COLO668 (cell line): ENCODE data around the gene ITGA1.
"Not testable (repeated sequence)": the region's sequence is repeated elsewhere in the genome, so short reads cannot be mapped to it uniquely, and the experiment has no call there.

Experiments
- DNase-seq: peaks from one replicate; lab custom pipeline; 2025; ENCODE audit not compliant: unreplicated experiment; lab: John Stamatoyannopoulos, UW

Gene ITGA1

DNA sequence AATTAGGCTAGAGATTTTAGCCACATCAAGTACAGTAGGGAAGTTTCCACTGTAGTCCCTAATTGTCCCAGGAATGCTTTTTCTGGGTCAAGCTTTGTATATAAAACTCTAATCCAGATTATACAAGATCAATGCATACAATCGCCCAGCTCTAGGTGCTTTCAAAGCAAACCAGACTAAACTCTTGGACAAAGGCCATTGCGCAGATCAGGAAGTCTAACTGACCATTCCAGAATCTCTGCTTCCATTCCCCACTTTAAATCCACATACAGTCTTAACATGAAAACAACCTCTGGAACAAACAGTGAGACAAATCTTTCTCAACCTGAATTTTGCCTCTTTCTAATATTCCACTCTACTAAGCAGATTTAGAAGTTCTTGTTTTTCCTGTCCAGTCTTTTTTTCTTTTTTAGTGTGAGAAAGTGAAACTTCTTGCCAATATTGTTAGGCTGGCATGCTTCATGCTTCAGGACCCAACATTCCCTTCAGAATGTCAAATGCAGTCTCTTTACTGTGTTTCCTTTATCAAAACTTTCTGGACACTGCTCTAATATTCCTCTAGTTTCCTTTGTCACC is 76.1 kb downstream of the ITGA1 start:
- no peak for DNase-seq

DNA sequence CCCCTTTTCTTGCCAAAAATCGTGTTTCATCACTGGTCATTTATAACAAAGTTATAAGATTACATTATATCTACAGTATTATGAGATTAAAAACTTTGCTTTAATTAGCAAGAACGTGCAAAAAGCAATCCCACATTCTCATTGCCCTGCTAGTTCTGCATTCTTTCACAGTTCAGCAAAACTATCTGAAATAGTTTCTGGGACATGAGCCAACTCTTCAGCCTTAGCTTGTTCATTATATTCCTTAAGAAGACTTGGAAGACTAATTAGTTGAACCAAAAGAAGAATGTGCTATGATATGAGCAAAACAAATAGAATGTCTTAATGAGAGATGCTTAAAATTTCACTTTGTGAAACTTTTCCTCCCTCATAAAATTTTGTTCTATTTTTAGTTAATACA is 76.7 kb downstream of the ITGA1 start:
- no peak for DNase-seq

DNA sequence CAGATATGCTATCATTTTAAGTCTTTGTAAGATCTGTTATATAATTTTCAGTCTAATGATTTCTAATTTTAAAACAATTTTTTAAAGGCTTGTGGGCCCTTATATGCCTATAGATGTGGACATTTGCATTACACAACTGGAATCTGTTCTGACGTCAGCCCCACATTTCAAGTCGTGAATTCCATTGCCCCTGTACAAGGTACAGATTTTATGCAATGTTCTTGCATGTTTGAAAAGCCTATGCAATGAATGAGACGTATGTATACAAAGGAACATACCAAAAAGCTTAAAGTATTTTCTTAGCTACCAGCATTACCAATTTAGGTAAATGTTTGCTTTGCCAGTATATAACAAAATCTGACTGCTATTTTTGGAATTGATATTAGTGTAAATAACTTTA is 77.2 kb downstream of the ITGA1 start:
- no peak for DNase-seq

DNA sequence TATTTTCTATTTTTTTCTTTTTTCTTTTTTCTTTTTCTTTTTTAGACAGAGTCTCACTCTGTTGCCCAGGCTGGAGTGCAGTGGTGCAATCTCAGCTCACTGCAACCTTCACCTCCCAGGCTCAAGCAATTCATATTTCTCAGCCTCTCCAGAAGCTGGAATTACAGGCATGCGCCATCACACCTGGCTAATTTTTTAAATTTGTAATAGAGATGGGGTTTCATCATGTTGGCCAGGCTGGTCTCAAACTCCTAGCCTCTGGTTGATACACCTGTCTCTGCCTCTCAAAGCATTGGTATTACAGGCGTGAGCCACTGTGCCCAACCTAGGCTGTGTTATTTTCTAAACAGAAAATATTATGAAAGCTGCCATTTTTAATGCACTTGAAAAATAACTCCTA is 78.3 kb downstream of the ITGA1 start:
- not testable (repeated sequence) for DNase-seq

DNA sequence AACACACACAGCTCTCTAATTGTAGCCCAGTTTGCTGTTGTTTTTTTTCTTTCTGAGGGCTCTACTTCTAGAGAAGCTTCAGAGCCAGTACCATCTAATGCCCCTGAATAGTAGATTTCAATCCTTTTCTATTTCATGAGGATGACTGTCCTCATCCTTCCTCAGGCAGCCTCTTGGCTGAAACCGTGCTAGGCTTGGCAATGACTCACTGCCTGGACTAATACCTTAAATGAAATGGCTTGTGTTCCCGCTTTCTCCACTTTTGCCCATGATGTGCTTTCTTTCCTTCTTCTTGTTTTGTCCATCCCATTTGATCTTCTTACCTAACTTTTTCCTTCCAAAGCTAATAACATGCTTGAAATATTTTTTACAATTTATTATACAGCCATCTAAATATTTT is 80.1 kb downstream of the ITGA1 start:
- DNase-seq: no peak

DNA sequence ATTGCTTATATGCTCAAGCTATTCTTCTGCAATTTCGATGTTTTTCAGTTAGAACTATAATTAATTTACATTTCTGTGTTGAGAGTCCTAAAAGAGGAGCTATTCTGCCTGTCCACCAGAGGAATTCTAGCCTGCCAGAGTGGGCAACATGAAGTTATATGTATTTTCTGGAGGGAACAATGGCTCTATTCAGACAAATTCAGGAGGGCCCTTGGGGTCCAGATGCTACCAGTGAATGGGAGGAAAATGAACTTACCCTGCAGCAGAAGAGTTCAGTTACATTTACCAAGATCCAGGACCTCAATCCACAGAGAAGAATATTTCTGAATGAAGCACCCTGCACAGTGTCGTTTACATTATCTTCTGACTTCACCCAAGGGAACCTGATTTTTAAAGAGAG is 80.7 kb downstream of the ITGA1 start:
- no peak for DNase-seq

DNA sequence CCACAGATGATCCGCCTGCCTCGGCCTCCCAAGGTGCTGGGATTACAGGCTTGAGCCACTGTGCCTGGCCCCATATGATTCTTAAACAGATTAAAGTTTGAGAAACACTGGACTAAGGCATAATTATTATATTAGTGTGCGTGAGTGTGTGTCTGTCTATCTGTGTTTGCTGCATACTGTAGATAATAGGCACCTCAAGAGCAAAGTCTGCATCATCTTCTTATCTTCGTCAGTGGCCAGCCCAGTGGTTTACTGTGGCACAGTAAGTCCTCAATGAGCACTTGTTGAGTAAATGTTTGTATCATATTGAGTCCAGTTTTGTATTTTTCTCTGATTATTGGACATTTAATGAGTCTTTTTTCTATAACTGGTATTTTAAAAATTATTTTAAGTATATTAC is 81.7 kb downstream of the ITGA1 start:
- DNase-seq: no peak

DNA sequence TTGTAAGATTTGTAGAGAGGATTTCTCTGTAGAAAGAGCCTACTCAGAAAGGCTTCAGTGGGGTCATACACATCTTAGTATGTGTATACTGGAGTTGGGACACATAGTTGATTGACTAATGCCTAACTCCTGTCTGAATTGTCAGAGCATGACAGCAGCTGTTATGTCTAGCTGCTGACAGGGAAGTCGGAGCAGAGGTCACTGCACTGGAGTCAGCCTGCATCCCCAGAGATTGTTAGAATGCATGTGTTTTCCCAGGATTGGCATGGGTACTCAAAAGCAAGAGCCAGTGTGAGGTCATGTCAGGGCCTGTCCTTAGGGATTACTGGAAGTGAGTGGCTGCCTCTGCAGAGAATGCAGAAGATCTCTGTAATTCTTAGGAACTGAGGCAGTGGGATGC is 82.7 kb downstream of the ITGA1 start:
- no peak for DNase-seq

DNA sequence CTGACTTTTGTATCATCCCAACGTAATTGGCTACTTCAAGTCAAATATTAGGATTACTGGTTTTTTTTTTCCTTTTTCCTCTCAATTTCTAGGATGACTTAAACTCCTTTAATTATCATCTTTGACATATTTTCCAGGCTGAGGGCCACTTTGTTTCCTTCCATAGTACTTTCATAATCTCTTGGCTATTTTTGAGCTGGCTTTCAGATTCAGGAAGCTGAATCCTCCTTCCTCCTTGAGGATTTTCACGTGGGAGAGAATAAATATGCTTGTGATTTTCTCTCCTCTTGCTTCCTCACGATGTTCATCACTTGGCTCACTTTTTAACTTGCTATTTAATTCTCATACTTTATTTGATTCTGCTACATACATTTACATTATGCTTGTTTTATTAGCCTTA is 88.1 kb downstream of the ITGA1 start:
- no peak for DNase-seq

DNA sequence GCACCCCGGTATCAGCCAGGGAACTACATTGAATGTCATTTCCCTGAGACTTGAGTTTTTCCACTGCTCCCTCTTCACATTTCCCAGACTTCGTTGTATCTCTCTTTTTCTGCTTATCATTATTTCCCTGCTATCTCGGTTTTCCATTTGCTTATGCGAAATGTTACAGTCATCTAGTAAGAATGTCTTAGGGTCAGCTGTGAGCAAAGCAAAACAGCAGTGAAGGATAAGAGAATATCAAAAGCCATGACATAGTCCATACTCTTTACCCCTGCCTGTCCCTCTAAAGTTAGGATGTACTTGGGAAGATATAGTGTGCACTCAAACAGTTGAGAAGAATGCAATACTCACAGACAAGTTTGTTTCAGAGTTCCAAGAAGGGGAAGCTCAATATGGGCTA is 88.7 kb downstream of the ITGA1 start:
- no peak for DNase-seq

DNA sequence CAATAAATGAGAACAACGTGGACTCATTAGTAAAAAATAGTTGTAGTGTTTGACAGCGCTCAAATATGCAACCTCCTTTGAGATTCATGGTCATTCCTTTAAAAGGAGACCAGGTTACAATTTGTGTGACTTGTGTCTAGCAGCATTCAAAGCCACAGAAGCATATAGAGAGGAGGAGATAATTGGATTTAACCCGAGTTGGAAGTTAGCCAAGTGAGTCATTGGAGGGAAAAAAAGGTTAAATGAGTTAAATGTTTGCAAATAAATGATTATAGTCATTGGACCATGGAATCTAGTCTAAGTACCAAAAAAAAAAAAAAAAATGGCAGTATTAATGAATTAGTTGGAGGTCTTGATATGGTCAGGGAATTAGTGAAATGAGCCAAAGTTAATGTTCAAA is 90.9 kb downstream of the ITGA1 start:
- DNase-seq: no peak

DNA sequence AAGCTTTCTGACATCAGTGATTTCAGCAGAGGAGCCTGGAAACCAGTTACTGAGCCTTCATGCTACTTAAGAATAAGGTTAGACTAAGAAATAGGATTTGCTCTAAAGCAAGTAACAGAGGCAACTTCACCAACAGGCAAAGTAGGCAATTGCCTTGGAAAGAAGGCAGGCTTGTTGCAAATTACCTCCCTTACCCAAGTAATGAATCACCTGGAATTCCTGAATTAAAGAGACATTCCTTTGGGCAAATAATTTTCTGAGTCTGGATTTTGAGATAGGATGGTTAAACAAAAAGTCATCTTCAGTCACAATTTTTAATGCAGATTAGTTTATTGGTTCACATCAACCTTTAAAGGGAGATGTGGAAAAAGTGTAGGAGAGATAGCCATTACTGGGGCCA is 92.8 kb downstream of the ITGA1 start:
- DNase-seq: no peak

DNA sequence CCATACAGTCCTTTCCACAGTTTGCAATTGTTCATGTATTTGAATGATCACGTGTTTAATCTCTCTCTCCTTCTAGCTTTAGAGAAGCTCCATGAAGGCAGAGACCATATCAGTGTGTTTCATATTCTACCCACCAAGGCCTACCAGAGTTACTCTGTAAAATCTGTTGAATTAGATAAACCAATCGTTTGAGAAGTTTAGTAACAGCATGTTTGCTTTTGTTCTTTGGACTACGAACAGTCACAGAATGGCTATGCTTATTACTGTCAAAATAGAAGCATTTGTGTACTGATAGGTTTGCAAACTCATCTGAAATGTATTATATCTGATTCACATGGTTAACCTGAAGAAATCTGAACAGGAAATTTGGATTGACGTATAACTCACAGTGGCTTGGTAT is 93.8 kb downstream of the ITGA1 start:
- no peak for DNase-seq

DNA sequence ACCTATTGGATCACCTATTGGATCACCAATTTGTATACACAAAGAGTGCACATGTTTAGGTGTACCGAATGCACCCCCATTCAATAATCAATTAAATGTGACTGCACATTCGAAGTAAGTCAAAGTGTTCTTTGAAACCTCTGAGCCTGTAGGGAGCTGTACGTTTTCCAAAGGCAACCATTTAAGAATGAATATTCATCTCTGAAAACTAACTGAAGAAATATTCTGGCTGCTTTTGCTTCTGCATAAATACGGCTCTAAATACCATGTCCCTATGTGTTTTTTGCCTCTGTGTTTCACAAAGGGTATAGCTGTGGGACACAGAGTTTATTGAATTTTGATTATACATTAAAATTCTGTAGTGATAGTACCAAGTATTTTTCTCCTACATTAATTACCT is 95.4 kb downstream of the ITGA1 start:
- no peak for DNase-seq

DNA sequence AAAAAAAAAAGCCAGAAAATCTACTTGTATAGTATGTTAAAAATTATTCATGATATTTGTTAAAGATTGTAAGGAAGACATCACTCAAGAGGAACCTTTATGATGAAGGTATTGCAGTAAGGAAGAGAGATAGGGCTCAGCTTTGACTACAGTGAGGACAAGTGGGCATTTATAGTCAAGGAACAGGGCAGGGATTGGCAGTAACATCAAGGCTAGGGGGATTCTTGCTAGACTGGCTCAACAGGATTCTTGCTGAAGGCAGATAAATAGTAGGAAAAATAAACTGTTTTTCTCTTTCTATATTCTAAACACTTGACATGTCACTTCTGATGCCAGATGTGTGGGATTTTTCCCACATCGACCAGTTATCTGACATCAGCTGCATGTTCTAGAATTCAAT is 96.7 kb downstream of the ITGA1 start:
- no peak for DNase-seq

DNA sequence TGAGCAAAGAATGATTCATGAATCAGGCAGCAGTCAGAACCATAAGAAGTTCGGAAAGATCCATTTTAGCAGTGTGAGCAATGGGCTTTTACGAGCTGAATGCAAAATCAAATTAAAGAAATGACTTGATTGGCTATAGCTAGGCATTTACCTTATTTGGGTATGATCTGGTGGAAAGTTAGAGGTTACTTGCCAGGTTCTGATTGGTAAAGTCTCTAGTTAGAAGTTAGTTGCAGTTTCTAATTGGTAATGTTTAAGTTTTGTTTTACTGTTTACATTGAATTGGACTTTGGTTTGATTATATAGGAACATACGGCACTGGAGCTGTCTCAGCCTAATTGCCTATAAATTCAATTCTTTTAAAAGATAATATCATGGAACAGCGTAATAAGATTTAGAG is 97.9 kb downstream of the ITGA1 start:
- DNase-seq: no peak

DNA sequence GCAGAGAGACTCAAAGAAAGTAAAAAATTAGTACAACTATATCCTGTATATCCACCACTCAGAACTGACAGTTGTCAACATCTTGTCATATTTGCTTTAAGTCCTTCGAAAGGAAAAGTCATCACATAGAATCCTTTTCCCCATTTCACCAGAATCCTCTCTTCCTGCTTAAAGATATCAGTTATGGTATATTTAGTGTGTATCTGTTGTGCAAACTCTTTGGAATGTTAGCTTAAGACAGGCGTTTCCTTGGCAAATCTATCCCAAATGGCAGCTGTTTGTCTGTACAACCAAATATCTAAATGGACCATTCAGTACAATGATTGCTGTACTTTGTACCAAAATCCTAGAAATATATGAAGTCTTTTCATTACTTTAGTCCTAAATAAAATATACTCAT is 98.5 kb downstream of the ITGA1 start:
- DNase-seq: no peak

DNA sequence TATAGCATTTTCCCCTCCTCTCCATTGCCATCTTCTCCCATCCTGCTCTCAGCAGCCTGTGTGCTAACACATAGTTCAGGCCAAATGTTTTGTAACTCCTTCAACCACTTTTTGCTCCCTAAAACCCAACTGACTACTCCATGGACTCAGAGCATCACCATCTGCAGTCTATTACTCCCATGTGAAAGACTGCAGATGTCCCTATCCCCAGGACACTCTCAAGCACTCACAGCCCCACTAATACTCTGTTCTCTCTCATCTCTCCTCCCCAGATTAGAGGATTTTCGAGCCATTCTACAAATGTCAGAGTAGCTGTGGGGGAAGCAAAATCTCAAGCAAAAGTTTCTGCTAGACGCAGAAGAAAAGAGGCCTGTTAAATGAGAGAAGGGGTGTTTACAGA is 99.3 kb downstream of the ITGA1 start:
- DNase-seq: no peak

DNA sequence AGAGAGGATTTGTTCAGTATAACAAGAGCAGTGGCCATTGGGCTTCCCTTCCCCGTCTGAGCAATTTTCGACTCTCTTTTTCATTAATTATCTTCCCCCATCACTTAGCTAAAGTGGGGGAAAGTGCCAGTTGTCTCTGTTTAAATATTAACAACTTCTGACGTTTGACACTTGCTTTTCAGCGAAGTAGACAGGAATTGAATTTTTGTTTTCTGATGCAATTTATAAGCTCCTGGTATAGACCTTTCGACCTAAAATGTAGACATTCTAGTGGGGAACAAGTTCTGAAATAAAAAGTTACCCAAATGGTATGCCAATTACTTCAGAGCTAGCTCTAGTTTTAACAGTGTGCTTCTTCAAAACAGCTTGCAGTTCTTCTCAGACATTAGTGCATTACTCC is 100.6 kb downstream of the ITGA1 start:
- DNase-seq: no peak

DNA sequence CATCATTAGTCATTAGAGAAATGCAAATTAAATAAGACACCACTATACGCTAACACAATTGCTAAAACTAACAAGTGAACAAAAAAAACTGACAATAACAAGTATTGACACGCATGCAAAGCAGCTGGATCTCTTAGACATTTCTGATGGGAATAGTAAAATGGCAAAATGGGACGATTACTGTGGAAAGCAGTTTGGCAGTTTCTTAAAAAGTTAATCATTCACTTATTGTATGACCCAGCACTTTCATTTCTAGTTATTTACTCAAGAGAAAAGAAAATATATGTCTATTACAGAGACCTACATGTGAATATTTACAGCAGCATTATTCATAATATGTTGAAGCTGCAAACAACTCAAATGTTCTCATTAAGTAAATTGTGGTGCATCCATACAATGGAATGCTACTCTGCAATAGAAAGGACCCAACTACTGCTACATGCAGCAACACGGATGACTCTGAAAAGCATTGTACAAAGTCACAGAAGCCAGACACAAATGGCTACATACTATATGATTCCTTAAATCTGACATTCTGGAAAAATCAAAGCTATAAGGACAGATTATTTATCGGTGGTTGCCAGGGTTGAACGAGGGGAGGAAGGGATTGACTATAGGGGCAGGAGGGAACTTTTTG is 104.6 kb downstream of the ITGA1 start:
- no peak for DNase-seq

DNA sequence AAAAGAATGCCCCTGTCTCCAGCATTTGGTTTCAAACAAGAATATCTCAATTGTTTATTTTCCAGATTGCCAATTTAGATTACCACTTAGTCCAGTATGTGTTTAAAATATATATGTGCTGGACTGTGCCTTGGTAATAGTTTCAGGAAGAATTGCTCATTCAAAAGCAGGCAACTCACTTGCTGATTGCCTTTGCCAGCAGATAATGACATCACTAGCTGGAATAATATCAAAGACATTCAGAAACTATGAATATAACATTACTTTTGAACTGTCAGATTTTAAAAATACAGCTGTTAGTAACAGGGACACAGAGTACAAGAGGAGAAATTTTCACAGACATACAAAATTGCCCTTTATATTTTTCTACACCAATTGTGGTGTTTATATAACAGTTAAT is 105.4 kb downstream of the ITGA1 start:
- DNase-seq: no peak

DNA sequence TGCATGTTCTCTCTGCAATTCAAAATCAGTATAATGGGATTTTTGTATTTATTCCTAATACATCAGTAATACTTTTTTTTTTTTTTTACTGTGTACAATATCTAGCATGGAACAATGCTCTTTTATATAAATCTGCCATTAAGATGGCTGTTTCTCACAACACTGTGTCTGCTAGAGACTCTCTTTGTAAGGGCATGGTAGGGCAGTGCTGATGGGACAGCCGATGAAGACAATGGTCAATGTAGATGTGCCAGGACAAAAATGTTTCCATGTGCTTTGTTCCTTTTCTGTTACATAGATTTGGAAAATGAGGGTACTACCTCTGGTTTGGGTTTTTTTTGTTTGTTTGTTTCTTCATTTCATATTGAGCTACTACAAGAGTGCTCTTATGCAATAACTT is 106.1 kb downstream of the ITGA1 start:
- no peak for DNase-seq

DNA sequence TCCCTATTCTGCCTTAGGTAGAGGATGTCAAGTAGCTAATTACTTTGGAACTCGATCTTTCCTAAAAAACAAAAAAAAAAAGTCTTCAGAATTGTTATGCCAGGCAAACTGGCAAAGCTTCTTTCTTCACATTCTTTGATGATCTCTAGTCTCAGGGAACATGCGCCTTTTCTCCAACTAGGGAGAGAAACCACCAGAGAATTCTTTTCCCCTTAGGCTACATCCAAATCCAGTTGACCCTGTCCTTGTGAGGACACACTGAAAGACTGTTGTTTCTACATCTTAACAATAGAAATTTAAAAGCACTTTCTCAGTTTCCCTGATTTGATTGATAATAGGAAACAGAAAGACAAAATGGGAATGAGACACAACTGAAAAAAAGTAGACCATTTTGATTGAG is 106.7 kb downstream of the ITGA1 start:
- no peak for DNase-seq
